Measurements from ENCODE around the gene IKZF2. TPM values are rescaled to one million over a fixed set of nuclear protein-coding genes. Genes with fewer than 3 reads are reported as not detected.

Gene IKZF2
- total and polyA plus RNA-seq, 2 experiments from 2014 or later = 2.6 to 10.1 TPM

GRCh38 chr2:213101109-213101508 lies 50.3 kb downstream of the IKZF2 start:
- H3K36me3 ChIP-seq (ENCODE audit: insufficient read depth) = no peaks in the 10 kb centered on the region
- H3K4me3 Mint-ChIP-seq = no peak overlapping the region
- DNase-seq (ENCODE audit: low spot score) = no peak
- ATAC-seq = no peak
- no peaks in the 10 kb centered on the region for H4K20me1 ChIP-seq (replicated peaks; ENCODE audit: insufficient read depth)
- H3K27me3 ChIP-seq (ENCODE audit: insufficient read depth) = no peaks in the 10 kb centered on the region
- H3K27ac Mint-ChIP-seq = no peak overlapping the region
- H3K9me3 Mint-ChIP-seq = no peaks in the 10 kb centered on the region
- H3K4me1 ChIP-seq (ENCODE audit: insufficient read depth) = peaks cover 6% of the 10 kb centered on the region; the same call in 1 of the 2 replicates
- H3K4me3 ChIP-seq = no peak overlapping the region
- no peak for TF ChIP-seq ETS1 (IDR thresholded peaks at IDR 0.05)
- no peak for TF ChIP-seq EZH2 (IDR thresholded peaks at IDR 0.05; ENCODE audit: low read depth, unreplicated experiment)
- TF ChIP-seq ZNF462 (CRISPR knock-in tag; IDR thresholded peaks at IDR 0.05) = no peak
- TF ChIP-seq CTCF (conservative IDR thresholded peaks at IDR 0.05; ENCODE audit: low read depth in 2 of 2) = no peak
- no peak for TF ChIP-seq JUNB (IDR thresholded peaks at IDR 0.05; ENCODE audit: unreplicated experiment)
- TF ChIP-seq ZNF331 (CRISPR knock-in tag; IDR thresholded peaks at IDR 0.05; ENCODE audit: low read depth) = no peak
- no peak for TF ChIP-seq EZH2phosphoT487 (IDR thresholded peaks at IDR 0.05; ENCODE audit: unreplicated experiment)
- TF ChIP-seq STAT1 (IDR thresholded peaks at IDR 0.05; ENCODE audit: unreplicated experiment) = no peak
- no peak for TF ChIP-seq CREB1 (CRISPR knock-in tag; IDR thresholded peaks at IDR 0.05; ENCODE audit: low read depth)
- no peak for TF ChIP-seq POLR2AphosphoS5 (IDR thresholded peaks at IDR 0.05; ENCODE audit: low read depth)
- no peak for TF ChIP-seq ZNF114 (CRISPR knock-in tag; IDR thresholded peaks at IDR 0.05)
- no peak for TF ChIP-seq REST (IDR thresholded peaks at IDR 0.05; ENCODE audit: unreplicated experiment)
- TF ChIP-seq NANOG (IDR thresholded peaks at IDR 0.05; ENCODE audit: borderline replicate concordance) = no peak
- no peak overlapping the region for H3K27ac ChIP-seq (ENCODE audit: low read depth)
- no peaks in the 10 kb centered on the region for H3K27me3 Mint-ChIP-seq (ENCODE audit: insufficient read depth, low read depth, poor library complexity)
- peaks cover 15% of the 10 kb centered on the region for H3K4me1 Mint-ChIP-seq
- H3K4me2 ChIP-seq = no peak overlapping the region
- no peaks in the 10 kb centered on the region for H3K36me3 Mint-ChIP-seq (ENCODE audit: low read depth)
- H3F3A ChIP-seq (replicated peaks; ENCODE audit: low read depth) = no peaks in the 10 kb centered on the region
- H3K79me2 ChIP-seq (replicated peaks; ENCODE audit: insufficient read depth) = no peaks in the 10 kb centered on the region
- no peaks in the 10 kb centered on the region for H3K9me2 ChIP-seq (ENCODE audit: insufficient read depth)
- H2AFZ ChIP-seq = no peak overlapping the region
